SK-N-SH (cell line): ENCODE data around the gene ADAMTS17. TPM values are rescaled to one million over a fixed set of nuclear protein-coding genes. Genes with fewer than 3 reads are reported as not detected.

ENCODE experiments used
- CTCF ChIA-PET: fragments of 300-600, 350-600 bp; formaldehyde crosslinking; extraction: SDS; loops from one replicate; lab custom pipeline; 2021; lab: Yijun Ruan, JAX
- POLR2A ChIA-PET: fragments of 350-600 bp; sonication (Branson Sonifier 250); formaldehyde crosslinking; extraction: SDS; loops from one replicate; lab custom pipeline; 2020; ENCODE audit warnings: antibody characterized with exemption, inconsistent platforms; lab: Yijun Ruan, JAX
- DNase-seq: peaks from one replicate; pipeline ENCODE4 v3.0.0; 2012
- H2AFZ ChIP-seq: fragments of 200-600 bp; sonication (generic); 2 replicates; pipeline ENCODE4 v1.8.1; 2016; ENCODE audit warnings: antibody characterized with exemption, mild to moderate bottlenecking, low read depth
- H3F3A ChIP-seq: fragments of 200-600 bp; sonication (generic); replicated peaks from 2 replicates; pipeline ENCODE3; 2016; ENCODE audit warnings: antibody characterized with exemption, mild to moderate bottlenecking; ENCODE audit not compliant: insufficient read depth
- H3K27ac ChIP-seq, 2 experiments: fragments of 200-500 bp in 1 of 2; fragments of 200-600 bp in 1 of 2; sonication (Bioruptor generic) in 1 of 2; sonication (generic), shearing (Covaris generic) in 1 of 2; 2 replicates each; pipeline versions ENCODE4 v1.5.1 to v1.6.1; 2014 to 2016; ENCODE audit warnings: low read depth in 2 of 2, inconsistent platforms in 1 of 2, low read length in 1 of 2, mild to moderate bottlenecking in 1 of 2, mixed read lengths in 1 of 2
- H3K27me3 ChIP-seq: fragments of 200-600 bp; sonication (generic), shearing (Covaris generic); 2 replicates; pipeline ENCODE4 v1.6.1; 2016; ENCODE audit warnings: mixed run types; ENCODE audit not compliant: insufficient read depth
- H3K36me3 ChIP-seq, 2 experiments: fragments of 200-500 bp in 1 of 2; fragments of 200-600 bp in 1 of 2; sonication (Bioruptor generic) in 1 of 2; sonication (generic) in 1 of 2; replicated peaks in 1 of 2; 2 replicates each; pipeline versions ENCODE3 to v1.5.1; 2014 to 2016; ENCODE audit warnings: low read length in 1 of 2, mild to moderate bottlenecking in 1 of 2; ENCODE audit not compliant: insufficient read depth in 2 of 2, control insufficient read depth in 1 of 2
- H3K4me1 ChIP-seq, 2 experiments: fragments of 200-500 bp in 1 of 2; fragments of 200-600 bp in 1 of 2; sonication (Bioruptor generic) in 1 of 2; sonication (generic), shearing (Covaris generic) in 1 of 2; 2 replicates each; pipeline versions ENCODE4 v1.5.1 to v1.6.1; 2014 to 2016; ENCODE audit warnings: low read depth in 1 of 2, low read length in 1 of 2, mixed run types in 1 of 2; ENCODE audit not compliant: insufficient read depth in 2 of 2, control insufficient read depth in 1 of 2
- H3K4me2 ChIP-seq: fragments of 200-600 bp; sonication (generic), shearing (Covaris generic); 2 replicates; pipeline ENCODE4 v1.6.1; 2017; ENCODE audit warnings: mixed run types
- H3K4me3 ChIP-seq, 2 experiments: fragments of 200-500 bp in 1 of 2; fragments of 200-600 bp in 1 of 2; sonication (Bioruptor generic) in 1 of 2; sonication (generic), shearing (Covaris generic) in 1 of 2; 2 replicates each; pipeline versions ENCODE4 v1.5.1 to v1.8.1; 2014 to 2016; ENCODE audit warnings: low read depth in 2 of 2, inconsistent platforms in 1 of 2, low read length in 1 of 2, mild to moderate bottlenecking in 1 of 2, mixed read lengths in 1 of 2, moderate library complexity in 1 of 2
- H3K79me2 ChIP-seq: fragments of 200-600 bp; sonication (generic); 2 replicates; pipeline ENCODE4 v1.8.1; 2017; ENCODE audit warnings: mild to moderate bottlenecking; ENCODE audit not compliant: insufficient read depth
- H3K9ac ChIP-seq: fragments of 200-600 bp; sonication (generic); 2 replicates; pipeline ENCODE4 v1.6.1; 2017; ENCODE audit warnings: mixed run types
- H3K9me2 ChIP-seq: fragments of 200-600 bp; sonication (generic); 2 replicates; pipeline ENCODE4 v1.6.1; 2017; ENCODE audit warnings: mixed run types
- H3K9me3 ChIP-seq: fragments of 200-600 bp; sonication (generic); 2 replicates; pipeline ENCODE4 v1.6.1; 2017; ENCODE audit warnings: mixed run types, mild to moderate bottlenecking, moderate library complexity
- H4K20me1 ChIP-seq: fragments of 200-600 bp; sonication (generic); 2 replicates; pipeline ENCODE4 v1.6.1; 2017; ENCODE audit warnings: mild to moderate bottlenecking, mixed run types; ENCODE audit not compliant: insufficient read depth
- CHD2 ChIP-seq: fragments of 150-350 bp; IDR thresholded peaks from 2 replicates; pipeline ENCODE4 v1.6.1; 2018; ENCODE audit warnings: low read length; ENCODE audit not compliant: partially characterized antibody
- CTCF ChIP-seq: fragments of 200-600 bp; sonication (generic); IDR thresholded peaks from 2 replicates; pipeline ENCODE4 v1.6.1; 2017; ENCODE audit warnings: antibody characterized with exemption, mild to moderate bottlenecking, moderate library complexity
- FOSL2 ChIP-seq: IDR thresholded peaks from 2 replicates; pipeline ENCODE4 v1.4.0; 2012; ENCODE audit warnings: low read depth, mild to moderate bottlenecking, moderate library complexity, borderline replicate concordance
- FOXJ3 ChIP-seq: sonication (generic); formaldehyde crosslinking; IDR thresholded peaks from 2 replicates; pipeline ENCODE4 v1.5.1; 2020; ENCODE audit warnings: mild to moderate bottlenecking, missing genetic modification reagents
- FOXM1 ChIP-seq: IDR thresholded peaks from 2 replicates; pipeline ENCODE4 v1.4.0; 2012; ENCODE audit warnings: low read depth, mild to moderate bottlenecking
- IRF3 ChIP-seq: fragments of 150-350 bp; IDR thresholded peaks from 2 replicates; pipeline ENCODE4 v1.6.1; 2016; ENCODE audit warnings: mild to moderate bottlenecking, low read depth, low read length
- JUND ChIP-seq: IDR thresholded peaks from 2 replicates; pipeline ENCODE4 v1.4.0; 2012
- MEF2A ChIP-seq: IDR thresholded peaks from 2 replicates; pipeline ENCODE4 v1.4.0; 2012; ENCODE audit warnings: low read depth, borderline replicate concordance
- NRF1 ChIP-seq: IDR thresholded peaks from 2 replicates; pipeline ENCODE4 v1.6.1; 2012; ENCODE audit warnings: low read depth, mild to moderate bottlenecking, low read length
- RAD21 ChIP-seq: IDR thresholded peaks from 2 replicates; pipeline ENCODE4 v1.6.1; 2012; ENCODE audit warnings: mild to moderate bottlenecking, low read length
- RCOR1 ChIP-seq: fragments of 150-350 bp; IDR thresholded peaks from 2 replicates; pipeline ENCODE4 v1.6.1; 2017; ENCODE audit warnings: antibody characterized with exemption, low read length
- REST ChIP-seq: IDR thresholded peaks from 2 replicates; pipeline ENCODE4 v1.6.1; 2012; ENCODE audit warnings: mild to moderate bottlenecking, low read depth, low read length, moderate library complexity
- RXRA ChIP-seq: IDR thresholded peaks from 2 replicates; pipeline ENCODE4 v1.4.0; 2012; ENCODE audit warnings: low read depth, mild to moderate bottlenecking, borderline replicate concordance
- SIN3A ChIP-seq: IDR thresholded peaks from 2 replicates; pipeline ENCODE4 v1.6.1; 2012; ENCODE audit warnings: low read depth, mild to moderate bottlenecking, low read length, moderate library complexity, borderline replicate concordance
- SMC3 ChIP-seq: IDR thresholded peaks from 2 replicates; pipeline ENCODE4 v1.6.1; 2012; ENCODE audit warnings: low read depth, low read length, improper control_type of control experiment
- TEAD4 ChIP-seq: IDR thresholded peaks from 2 replicates; pipeline ENCODE4 v1.4.0; 2012; ENCODE audit warnings: mild to moderate bottlenecking, borderline replicate concordance; ENCODE audit not compliant: insufficient read depth
- WGBS: methylation state at CpG from one replicate; pipeline ENCODE4 v1.1.6; 2017; ENCODE audit warnings: low lambda C conversion rate; 5-methylcytosine and 5-hydroxymethylcytosine counted together
- polyA plus RNA-seq, 3 experiments: library from polyadenylated mRNA; depleted of rRNA; stranded (reverse); fragments of >200 nt; gene quantifications; 2 replicates each; pipeline ENCODE4 v1.2.3, GENCODE V29; 2012
- TF ChIP-seq, protein P1 (sequence below): IDR thresholded peaks from 2 replicates; pipeline ENCODE4; 2012
- TF ChIP-seq, protein P2 (sequence below): IDR thresholded peaks from 2 replicates; pipeline ENCODE4 v1.4.0; 2012; ENCODE audit warnings: low read depth, borderline replicate concordance

ADAMTS17 gene
- polyA plus RNA-seq, 1 of the 3 experiments (the other 2 are of a cell fraction), result not detected

DNA sequence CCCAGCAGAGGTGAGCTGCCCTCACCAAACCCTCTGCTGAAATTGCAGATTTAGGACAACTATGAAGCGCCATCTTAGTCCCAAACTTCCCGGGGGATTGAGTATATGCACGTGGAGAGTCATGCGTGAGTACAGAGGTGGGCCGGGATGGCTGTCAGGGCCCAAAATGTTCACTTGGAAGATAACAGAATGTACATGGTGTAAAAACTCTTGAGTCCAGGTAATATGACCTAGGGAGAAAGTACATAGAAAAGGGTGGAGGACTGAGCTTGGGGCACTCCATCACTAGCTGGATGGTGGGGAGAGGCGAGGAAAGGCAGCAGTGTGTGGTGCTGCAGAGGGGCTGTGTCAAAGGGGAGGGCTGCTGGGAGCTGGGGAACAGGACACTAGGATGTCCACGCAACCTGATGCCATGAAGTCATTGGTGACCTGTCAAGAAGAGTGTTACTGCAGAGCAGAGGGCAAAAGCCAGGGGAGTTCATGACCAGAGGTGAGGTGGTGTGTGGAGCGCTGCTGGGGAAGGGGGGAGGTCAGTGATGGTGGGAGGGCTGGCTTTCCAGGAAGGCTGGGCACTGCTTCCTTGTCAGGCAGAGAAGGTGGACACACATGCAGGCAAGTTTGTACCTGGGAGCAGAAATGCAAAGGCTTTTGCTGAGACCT, 372.4 kb downstream of the ADAMTS17 start:
- Histone ChIP-seq H3K9ac (no peak overlapping the region), H3K79me2 (no peaks in the 10 kb centered on the region)
- DNase-seq, result no peak
- CTCF ChIA-PET, result interaction anchor here (1.0 to 1.1 kb wide), 2 partner anchors 60 to 380 kb away, joined by 3 to 7 read pairs; no protein-coding TSS in a partner anchor
- POLR2A ChIA-PET, result no interaction called here
- TF ChIP-seq, protein P1, sequence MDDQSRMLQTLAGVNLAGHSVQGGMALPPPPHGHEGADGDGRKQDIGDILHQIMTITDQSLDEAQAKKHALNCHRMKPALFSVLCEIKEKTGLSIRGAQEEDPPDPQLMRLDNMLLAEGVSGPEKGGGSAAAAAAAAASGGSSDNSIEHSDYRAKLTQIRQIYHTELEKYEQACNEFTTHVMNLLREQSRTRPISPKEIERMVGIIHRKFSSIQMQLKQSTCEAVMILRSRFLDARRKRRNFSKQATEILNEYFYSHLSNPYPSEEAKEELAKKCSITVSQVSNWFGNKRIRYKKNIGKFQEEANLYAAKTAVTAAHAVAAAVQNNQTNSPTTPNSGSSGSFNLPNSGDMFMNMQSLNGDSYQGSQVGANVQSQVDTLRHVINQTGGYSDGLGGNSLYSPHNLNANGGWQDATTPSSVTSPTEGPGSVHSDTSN, result no peak
- TF ChIP-seq, protein P2, sequence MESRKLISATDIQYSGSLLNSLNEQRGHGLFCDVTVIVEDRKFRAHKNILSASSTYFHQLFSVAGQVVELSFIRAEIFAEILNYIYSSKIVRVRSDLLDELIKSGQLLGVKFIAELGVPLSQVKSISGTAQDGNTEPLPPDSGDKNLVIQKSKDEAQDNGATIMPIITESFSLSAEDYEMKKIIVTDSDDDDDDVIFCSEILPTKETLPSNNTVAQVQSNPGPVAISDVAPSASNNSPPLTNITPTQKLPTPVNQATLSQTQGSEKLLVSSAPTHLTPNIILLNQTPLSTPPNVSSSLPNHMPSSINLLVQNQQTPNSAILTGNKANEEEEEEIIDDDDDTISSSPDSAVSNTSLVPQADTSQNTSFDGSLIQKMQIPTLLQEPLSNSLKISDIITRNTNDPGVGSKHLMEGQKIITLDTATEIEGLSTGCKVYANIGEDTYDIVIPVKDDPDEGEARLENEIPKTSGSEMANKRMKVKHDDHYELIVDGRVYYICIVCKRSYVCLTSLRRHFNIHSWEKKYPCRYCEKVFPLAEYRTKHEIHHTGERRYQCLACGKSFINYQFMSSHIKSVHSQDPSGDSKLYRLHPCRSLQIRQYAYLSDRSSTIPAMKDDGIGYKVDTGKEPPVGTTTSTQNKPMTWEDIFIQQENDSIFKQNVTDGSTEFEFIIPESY, result no peak
- no peak for TF ChIP-seq FOSL2
- TF ChIP-seq FOXM1, result no peak
- TF ChIP-seq IRF3, result no peak
- TF ChIP-seq SIN3A, result no peak
- TF ChIP-seq RXRA, result no peak
- no peak for TF ChIP-seq RAD21
- no peak for TF ChIP-seq REST
- no peak for TF ChIP-seq SMC3
- TF ChIP-seq RCOR1, result no peak
- no peak for TF ChIP-seq FOXJ3 (CRISPR knock-in tag)
- TF ChIP-seq CTCF, result no peak
- no peak for TF ChIP-seq MEF2A
- no peak for TF ChIP-seq NRF1
- no peak for TF ChIP-seq CHD2
- TF ChIP-seq TEAD4, result no peak
- TF ChIP-seq JUND, result no peak
- TF ChIP-seq, all 33 proteins: peak for 0
- Histone ChIP-seq H3K36me3 (no peaks in the 10 kb centered on the region), H3K9me2 (no peaks in the 10 kb centered on the region), H3K4me2 (no peak overlapping the region), H4K20me1 (no peaks in the 10 kb centered on the region), H3K4me3 (no peak overlapping the region), H3K4me1 (no peaks in the 10 kb centered on the region; a peak in 1 of 4 replicates), H3F3A (no peaks in the 10 kb centered on the region), H3K27ac (no peak overlapping the region), H3K9me3 (no peaks in the 10 kb centered on the region), H2AFZ (no peak overlapping the region), H3K27me3 (no peaks in the 10 kb centered on the region)
- 39% methylated on average over 8 of the region's 8 CpGs for WGBS
